Stimulated activated CD4-positive, alpha-beta T cell treated with anti-CD3 and anti-CD28 coated beads, Interleukin-2, amount 100 ng/mL, for 4 hours (primary cell): ENCODE results near the gene DOCK4.

Source experiments
- DNase-seq: peaks from one replicate; pipeline ENCODE4 v3.0.0-alpha.2; 2020; ENCODE audit warnings: low read depth

DOCK4 gene

GRCh38 chr7:111813306-111813705 is 392.9 kb downstream of the DOCK4 start:
- DNase-seq: no peak

GRCh38 chr7:111806232-111806631 is 400.0 kb downstream of the DOCK4 start:
- no peak for DNase-seq

DNA sequence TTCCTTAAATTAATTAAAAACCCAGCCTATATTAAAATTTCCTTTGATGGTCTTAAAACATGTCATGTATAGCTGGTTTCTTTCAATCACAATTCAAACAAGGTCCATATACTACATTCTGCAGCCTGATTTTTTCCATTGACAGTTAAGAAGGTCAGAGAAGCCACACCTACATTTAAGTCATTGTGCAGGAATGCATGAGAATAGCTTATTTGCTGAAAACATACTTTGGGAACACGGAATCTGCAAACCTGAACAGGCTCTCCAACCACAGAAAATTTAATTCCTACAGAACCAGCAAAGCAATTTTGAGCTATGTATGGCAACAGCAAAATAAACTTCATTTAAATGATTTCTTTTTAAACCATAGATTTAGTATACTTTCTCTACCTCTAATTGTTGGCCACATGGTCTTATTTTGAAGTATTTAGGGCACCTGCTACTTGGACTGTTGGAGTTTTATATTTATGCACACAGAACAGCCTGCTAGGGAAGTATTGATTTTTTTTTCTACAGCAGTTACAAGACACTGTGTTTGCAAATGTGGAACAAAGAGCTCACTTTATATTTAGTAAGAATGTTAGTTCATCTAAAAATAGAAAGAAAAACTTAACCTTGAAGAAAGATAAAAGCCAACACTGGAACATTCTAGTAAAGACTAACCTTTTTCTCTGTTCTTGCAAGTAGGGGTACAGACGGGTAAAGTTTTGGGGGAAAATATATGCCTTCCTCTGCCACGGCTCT is 403.0 kb downstream of the DOCK4 start:
- no peak for DNase-seq

DNA sequence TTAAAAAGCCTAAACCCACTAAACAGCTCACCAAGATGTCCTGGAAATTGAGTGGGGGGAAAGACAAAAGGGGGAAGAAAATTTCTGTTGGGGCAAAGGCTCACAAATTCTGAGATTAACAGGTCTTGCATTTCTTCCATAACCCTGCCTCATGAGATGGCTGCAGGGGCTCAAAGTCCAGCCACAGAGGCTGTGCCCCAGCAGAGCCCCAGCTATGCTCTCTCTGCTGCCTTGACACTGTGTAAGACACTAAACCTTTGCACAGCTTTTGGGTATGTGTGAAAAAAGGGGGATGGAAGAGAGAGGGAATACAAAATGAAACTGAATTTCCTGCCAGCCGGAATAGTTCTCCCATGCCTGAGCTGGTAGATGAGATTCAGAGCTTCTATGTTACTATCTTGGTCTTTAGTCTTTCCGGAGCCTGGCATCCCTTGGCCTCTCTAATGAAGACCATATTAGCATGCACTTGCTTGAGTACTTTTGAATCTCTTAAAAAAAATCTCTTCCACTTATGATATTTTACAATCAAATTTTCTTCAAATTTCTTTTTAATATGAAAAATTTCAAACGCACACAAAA is 403.9 kb downstream of the DOCK4 start:
- DNase-seq: no peak

- DNase-seq: no peak
These were observed 404.9 kb downstream of the DOCK4 start for GRCh38 chr7:111801277-111801676.

DNA sequence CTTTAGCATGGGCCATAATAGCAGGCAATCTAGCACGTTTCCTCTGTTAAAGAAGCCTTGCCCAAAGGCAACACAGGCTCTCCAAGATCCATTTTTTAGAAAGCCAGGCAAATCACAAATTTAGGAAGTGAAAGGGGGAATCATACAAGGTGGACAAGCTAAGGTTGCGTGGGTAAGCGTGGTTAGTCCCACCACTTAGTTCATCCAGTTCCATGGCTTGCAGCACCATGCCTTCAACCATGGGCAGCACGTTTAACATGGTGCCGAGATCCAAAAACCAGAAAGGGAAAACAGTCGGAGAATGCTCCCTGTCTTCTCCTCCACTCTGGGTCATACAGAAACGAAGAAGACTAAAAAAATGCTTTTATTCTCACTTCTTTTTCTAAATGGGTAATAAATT is 409.5 kb downstream of the DOCK4 start:
- DNase-seq: no peak

DNA sequence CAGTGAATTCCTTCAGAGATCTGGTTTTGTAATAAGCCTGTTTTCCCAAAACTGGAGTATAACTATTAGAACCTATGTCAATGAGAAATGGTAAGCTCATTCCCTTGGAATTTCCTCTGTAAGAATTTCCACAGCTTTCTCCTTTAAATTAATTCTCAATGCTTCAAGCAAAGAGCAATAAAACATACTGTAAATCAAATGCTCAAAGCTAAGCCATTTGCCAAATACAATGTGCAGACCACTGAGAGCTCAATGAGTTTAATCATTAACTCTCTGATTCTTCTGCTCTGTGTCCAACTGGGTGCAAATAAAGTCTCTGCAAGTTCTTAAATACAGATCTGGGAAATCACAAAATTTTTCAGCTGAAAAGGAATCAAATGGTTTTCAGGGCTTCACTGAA is 416.3 kb downstream of the DOCK4 start:
- DNase-seq: no peak

- no peak for DNase-seq
These were observed 417.2 kb downstream of the DOCK4 start for GRCh38 chr7:111789048-111789320.

GRCh38 chr7:111788286-111789047 is 417.7 kb downstream of the DOCK4 start:
- DNase-seq: no peak

DNA sequence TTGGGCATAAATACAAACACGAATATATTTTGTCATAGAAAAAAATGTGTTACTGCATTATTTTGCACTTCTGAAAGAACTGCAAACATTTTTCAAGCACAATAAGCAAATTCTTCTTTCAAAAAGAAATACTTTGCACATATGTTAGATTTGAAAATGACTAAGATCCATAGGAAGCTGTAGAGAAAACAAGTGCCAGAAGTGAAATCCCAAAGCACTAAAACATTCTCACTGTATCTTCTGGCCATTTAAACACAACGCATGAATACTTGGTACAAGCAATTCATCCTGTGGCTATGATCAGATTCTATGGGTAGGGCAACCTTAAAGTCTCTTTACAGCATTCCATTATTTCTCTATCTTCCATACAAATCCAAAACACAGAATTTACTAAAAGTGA is 418.5 kb downstream of the DOCK4 start:
- no peak for DNase-seq

DNA sequence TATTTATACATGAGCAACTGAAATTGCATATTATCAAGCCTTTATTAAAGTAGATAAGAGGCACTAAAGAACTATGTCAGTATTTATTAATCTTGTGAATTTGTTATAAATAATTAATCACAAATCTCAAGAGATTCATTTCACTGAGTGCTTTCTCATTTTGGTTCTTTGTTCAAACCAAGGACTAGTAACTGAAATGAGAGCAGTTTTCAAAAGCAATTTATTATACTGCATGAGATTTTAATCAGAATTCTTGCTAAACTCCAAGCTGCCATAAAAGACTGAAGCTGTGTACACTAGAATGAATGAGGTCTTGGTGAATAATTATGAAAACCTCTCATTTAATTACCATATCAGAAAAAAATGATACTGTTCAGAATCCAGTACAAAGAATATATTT is 419.1 kb downstream of the DOCK4 start:
- no peak for DNase-seq

- no peak for DNase-seq
These were observed 421.1 kb downstream of the DOCK4 start for GRCh38 chr7:111785076-111785475.

- no peak for DNase-seq
These were observed 421.9 kb downstream of the DOCK4 start for GRCh38 chr7:111784296-111784695.

DNA sequence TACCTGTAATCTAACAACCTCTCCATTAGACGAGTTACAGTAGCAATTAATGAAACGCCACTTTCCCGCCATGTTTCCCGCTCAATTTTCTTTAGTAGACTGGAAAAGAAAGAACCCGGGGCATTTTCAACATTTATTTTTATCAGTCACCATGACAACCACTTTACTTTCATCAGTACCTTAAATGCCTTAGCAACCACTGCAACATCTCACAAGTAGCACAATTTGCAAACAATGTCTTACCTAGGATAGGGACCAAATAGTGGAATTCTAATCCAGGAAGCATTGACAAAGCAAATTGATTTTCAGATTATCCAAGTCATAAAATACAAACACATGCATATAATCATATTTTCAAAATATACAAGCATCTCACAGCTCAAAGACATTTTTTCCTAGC is 422.3 kb downstream of the DOCK4 start:
- no peak for DNase-seq

DNA sequence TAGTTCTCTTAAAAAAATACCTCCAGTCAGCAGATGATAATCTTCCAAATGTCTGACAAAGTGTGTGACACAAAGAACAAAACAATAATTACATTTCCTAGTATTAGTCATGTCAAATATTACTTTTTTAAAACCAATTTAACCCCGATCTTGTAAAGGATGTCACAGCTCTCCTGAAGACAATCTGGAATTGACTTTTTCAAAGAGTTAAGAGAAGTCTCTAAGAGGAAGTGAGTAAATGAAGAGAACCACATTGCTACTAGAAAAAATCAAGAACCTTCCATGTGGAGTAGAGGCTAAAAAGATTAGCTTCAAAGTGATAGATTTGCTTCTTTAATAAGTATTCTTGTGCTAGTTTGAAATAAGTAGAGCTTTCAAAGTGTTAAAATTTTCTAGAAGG is 425.7 kb downstream of the DOCK4 start:
- DNase-seq: no peak

DNA sequence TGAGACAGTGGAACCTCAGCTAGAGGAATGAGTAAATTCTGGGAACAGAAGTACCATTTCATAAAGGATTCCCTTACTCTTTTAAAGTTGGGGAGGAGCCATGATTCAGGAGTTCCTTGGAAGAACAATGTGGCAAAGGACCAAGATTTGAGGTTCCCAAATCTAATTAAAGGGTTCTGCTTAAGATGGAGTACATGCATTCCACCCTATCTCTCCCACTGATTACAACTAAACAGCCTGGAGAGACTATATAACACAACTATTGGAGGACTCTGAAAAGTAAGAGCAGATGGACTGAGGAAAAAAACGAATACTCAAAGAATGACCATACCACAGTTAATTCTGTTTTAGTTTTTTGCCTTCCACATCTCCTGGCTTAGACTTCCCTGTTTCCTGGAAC is 431.0 kb downstream of the DOCK4 start:
- no peak for DNase-seq

DNA sequence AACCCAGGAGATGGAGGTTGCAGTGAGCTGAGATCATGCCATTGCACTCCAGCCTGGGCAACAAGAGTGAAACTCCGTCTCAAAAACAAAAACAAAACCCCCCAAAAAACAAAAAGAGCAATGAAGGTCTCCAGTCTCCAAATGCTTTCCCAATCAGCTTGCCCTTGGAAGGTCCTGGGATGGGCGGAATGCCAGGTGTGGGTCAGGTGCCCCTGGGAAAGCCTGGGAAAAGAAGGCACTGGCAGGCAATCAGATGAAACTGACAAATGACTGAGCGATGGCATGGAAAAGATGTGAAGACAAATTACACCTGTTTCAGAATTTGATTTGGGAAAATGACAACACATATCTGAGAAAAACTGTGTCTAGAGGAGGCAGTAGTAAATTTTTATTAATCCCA is 433.5 kb downstream of the DOCK4 start:
- no peak for DNase-seq

DNA sequence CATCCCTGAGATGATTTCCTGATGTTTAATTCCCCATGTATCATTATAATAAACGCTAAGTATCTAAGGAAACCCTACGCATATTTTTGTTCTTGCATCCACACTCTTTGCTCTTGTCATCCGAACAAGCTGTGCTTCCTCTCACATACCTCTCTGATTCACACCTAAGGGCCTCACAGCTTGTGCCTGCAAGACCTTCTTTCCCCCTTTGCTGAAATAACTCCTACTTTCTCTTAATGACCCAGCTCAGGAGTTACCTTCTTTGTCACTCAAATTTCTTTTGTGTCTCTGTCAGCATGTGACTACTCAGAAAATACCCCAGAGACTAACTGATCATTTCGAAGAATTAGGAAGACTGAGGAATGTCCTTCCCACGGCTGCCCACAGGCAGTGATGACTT is 434.6 kb downstream of the DOCK4 start:
- DNase-seq: no peak

DNA sequence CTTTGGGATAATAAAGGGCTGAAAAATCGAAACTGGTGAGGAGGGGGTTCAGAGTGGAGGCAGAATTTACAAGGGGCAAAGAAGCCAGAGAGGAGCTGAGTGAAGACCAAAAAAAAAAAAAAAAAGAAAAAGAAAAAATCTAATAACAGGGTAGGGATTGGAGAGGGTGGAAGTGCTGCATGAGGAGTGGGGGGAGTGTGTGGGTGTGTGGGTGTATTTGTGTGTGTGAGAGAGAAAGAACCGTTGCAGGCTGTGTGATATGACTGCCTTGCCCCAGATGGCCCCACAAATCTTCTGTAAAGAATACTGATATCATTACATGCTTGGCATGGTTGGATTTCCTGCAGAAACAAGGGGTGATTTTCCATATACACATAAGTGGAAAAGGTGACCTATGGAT is 436.1 kb downstream of the DOCK4 start:
- DNase-seq: no peak

- DNase-seq: no peak
These were observed 440.2 kb downstream of the DOCK4 start for GRCh38 chr7:111765751-111766643.

GRCh38 chr7:111763221-111763801 is 442.9 kb downstream of the DOCK4 start:
- DNase-seq: no peak

GRCh38 chr7:111762799-111763198 is 443.4 kb downstream of the DOCK4 start:
- no peak for DNase-seq
